Measurements from ENCODE around the gene AKNAD1. TPM values are rescaled to one million over a fixed set of nuclear protein-coding genes. Genes with fewer than 3 reads are reported as not detected.
"Not testable (repeated sequence)": the region's sequence is repeated elsewhere in the genome, so short reads cannot be mapped to it uniquely, and the experiment has no call there.

Gene AKNAD1
- polyA plus RNA-seq, 4 donors, result 0.08 TPM; not detected in 3

GRCh38 chr1:108803548-108803947 lies 53.3 kb downstream of the AKNAD1 start:
- no peak for DNase-seq (ENCODE audit: low read depth in 4 of 4, low spot score in 3 of 4)

- DNase-seq (ENCODE audit: low read depth in 4 of 4, low spot score in 3 of 4), result no peak
Measured at GRCh38 chr1:108801101-108801500, 55.8 kb downstream of the AKNAD1 start.

- no peak for DNase-seq (ENCODE audit: low read depth in 4 of 4, low spot score in 3 of 4)
Measured at GRCh38 chr1:108799001-108799400, 57.9 kb downstream of the AKNAD1 start.

- DNase-seq (ENCODE audit: low read depth in 4 of 4, low spot score in 3 of 4), result no peak
Measured at GRCh38 chr1:108792420-108792819, 64.5 kb downstream of the AKNAD1 start.

GRCh38 chr1:108791790-108792189 lies 65.1 kb downstream of the AKNAD1 start:
- DNase-seq (ENCODE audit: low read depth in 4 of 4, low spot score in 3 of 4), result no peak

- no peak for DNase-seq (ENCODE audit: low read depth in 4 of 4, low spot score in 3 of 4)
Measured at GRCh38 chr1:108785880-108786279, 71.0 kb downstream of the AKNAD1 start.

- no peak for DNase-seq (ENCODE audit: low read depth in 4 of 4, low spot score in 3 of 4)
Measured at GRCh38 chr1:108785264-108785663, 71.6 kb downstream of the AKNAD1 start.

- not testable (repeated sequence) for DNase-seq (ENCODE audit: low read depth in 4 of 4, low spot score in 3 of 4)
Measured at GRCh38 chr1:108781575-108781944, 75.3 kb downstream of the AKNAD1 start.

GRCh38 chr1:108780937-108781574 lies 75.8 kb downstream of the AKNAD1 start:
- DNase-seq (ENCODE audit: low read depth in 4 of 4, low spot score in 3 of 4), result no peak

GRCh38 chr1:108779455-108779854 lies 77.4 kb downstream of the AKNAD1 start:
- DNase-seq (ENCODE audit: low read depth in 4 of 4, low spot score in 3 of 4), result no peak

- DNase-seq (ENCODE audit: low read depth in 4 of 4, low spot score in 3 of 4), result no peak
Measured at GRCh38 chr1:108777839-108778238, 79.1 kb downstream of the AKNAD1 start.

- DNase-seq (ENCODE audit: low read depth in 4 of 4, low spot score in 3 of 4), result no peak
Measured at GRCh38 chr1:108767708-108768107, 89.2 kb downstream of the AKNAD1 start.

- DNase-seq (ENCODE audit: low read depth in 4 of 4, low spot score in 3 of 4), result no peak
Measured at GRCh38 chr1:108767115-108767514, 89.8 kb downstream of the AKNAD1 start.

Other genes with a start within 250 kb of the AKNAD1 start
- gene HENMT1, start 196.0 kb downstream of the AKNAD1 start, polyA plus RNA-seq (ENCODE audit: insufficient read length in 4 of 4), result 10 to 100 TPM in 3 of 4 donors, 1 to 10 TPM in 1; 9.4 to 15.5 (median 14.1) TPM
- gene PRPF38B, start 164.8 kb downstream of the AKNAD1 start, polyA plus RNA-seq (ENCODE audit: insufficient read length in 4 of 4), result 10 to 100 TPM; 65.1 to 87.5 (median 69.8) TPM
- under 1 TPM in 1 of 4 donors, not detected in 3; 0.06 TPM for gene FNDC7, start 144.2 kb downstream of the AKNAD1 start, polyA plus RNA-seq (ENCODE audit: insufficient read length in 4 of 4)
- gene STXBP3, start 110.4 kb downstream of the AKNAD1 start, polyA plus RNA-seq (ENCODE audit: insufficient read length in 4 of 4), result 10 to 100 TPM; 61.1 to 85.1 (median 76.3) TPM
- 10 to 100 TPM; 15.9 to 18.1 (median 17.2) TPM for gene GPSM2, start 19.9 kb upstream of the AKNAD1 start, polyA plus RNA-seq (ENCODE audit: insufficient read length in 4 of 4)
- 10 to 100 TPM; 32.1 to 39.3 (median 36.3) TPM for gene CLCC1, start 106.4 kb upstream of the AKNAD1 start, polyA plus RNA-seq (ENCODE audit: insufficient read length in 4 of 4)
- gene WDR47, start 185.0 kb upstream of the AKNAD1 start, polyA plus RNA-seq (ENCODE audit: insufficient read length in 4 of 4), result 10 to 100 TPM; 12.8 to 15.7 (median 14.9) TPM
- 10 to 100 TPM; 42.8 to 57.2 (median 51.9) TPM for gene TAF13, start 218.9 kb upstream of the AKNAD1 start, polyA plus RNA-seq (ENCODE audit: insufficient read length in 4 of 4)
- 10 to 100 TPM; 38.1 to 43.0 (median 41.3) TPM for gene TMEM167B, start 233.7 kb upstream of the AKNAD1 start, polyA plus RNA-seq (ENCODE audit: insufficient read length in 4 of 4)

Data from right renal pelvis (tissue), 4 donors.